ENCODE measurements around the gene LRRC2.

DNA sequence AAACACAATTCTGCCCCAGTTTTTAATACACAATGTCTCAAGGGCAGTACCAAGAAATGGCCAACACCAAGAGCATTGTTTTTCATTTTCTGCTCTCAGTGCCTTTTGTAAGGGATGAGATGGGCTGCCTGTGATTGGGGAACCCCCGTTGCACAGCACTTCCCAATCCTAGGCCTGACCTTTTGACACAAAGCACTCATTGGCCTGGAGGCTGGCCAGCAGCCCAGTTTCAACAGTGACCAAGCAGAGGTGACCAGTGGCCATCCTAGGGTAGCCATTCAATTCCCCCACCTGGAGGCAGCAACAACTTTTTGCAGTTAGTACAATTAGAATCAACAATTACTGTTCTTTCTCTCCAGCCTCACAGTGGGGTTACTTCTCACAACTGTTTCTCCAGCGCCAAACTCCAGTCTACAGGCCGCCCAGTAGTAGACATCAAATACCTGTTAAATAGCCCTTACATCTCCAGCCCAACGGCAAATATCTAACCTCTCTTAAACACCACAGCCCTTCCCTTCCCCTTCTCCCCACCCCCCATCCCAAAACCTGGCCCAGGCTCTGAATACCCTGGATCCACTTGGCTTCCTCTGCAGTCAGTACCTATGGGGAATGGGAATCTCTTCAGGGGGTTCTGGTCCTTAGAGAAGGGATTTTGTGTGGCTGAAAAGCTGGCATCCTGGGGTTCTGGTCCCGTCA, 8.9 kb upstream of the LRRC2 start:
- TF ChIP-seq POLR2A (IDR thresholded peaks at IDR 0.05) (no peak), POLR2AphosphoS5 (IDR thresholded peaks at IDR 0.05) (no peak), EP300 (IDR thresholded peaks at IDR 0.05) (no peak)
- TF ChIP-seq, protein P1, sequence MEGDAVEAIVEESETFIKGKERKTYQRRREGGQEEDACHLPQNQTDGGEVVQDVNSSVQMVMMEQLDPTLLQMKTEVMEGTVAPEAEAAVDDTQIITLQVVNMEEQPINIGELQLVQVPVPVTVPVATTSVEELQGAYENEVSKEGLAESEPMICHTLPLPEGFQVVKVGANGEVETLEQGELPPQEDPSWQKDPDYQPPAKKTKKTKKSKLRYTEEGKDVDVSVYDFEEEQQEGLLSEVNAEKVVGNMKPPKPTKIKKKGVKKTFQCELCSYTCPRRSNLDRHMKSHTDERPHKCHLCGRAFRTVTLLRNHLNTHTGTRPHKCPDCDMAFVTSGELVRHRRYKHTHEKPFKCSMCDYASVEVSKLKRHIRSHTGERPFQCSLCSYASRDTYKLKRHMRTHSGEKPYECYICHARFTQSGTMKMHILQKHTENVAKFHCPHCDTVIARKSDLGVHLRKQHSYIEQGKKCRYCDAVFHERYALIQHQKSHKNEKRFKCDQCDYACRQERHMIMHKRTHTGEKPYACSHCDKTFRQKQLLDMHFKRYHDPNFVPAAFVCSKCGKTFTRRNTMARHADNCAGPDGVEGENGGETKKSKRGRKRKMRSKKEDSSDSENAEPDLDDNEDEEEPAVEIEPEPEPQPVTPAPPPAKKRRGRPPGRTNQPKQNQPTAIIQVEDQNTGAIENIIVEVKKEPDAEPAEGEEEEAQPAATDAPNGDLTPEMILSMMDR (IDR thresholded peaks at IDR 0.05): no peak
